Ishikawa (cell line): ENCODE data around the gene GABRB3.

ENCODE experiments used
- CEBPB ChIP-seq: IDR thresholded peaks from 2 replicates; pipeline ENCODE4 v1.6.1; 2012
- EP300 ChIP-seq: IDR thresholded peaks from 2 replicates; pipeline ENCODE4 v1.6.1; 2012; ENCODE audit warnings: borderline replicate concordance
- MAX ChIP-seq: IDR thresholded peaks from 2 replicates; pipeline ENCODE4 v1.6.1; 2012
- NFIC ChIP-seq: IDR thresholded peaks from 2 replicates; pipeline ENCODE4 v1.6.1; 2012
- RAD21 ChIP-seq: IDR thresholded peaks from 2 replicates; pipeline ENCODE4 v1.6.1; 2012; ENCODE audit warnings: low read depth
- TAF1 ChIP-seq: IDR thresholded peaks from 2 replicates; pipeline ENCODE4 v1.6.1; 2012; ENCODE audit warnings: low read depth, mild to moderate bottlenecking
- TEAD4 ChIP-seq: IDR thresholded peaks from 2 replicates; pipeline ENCODE4 v1.6.1; 2012
- YY1 ChIP-seq: IDR thresholded peaks from 2 replicates; pipeline ENCODE4 v1.6.1; 2012; ENCODE audit warnings: low read depth
- ZBTB7A ChIP-seq: IDR thresholded peaks from 2 replicates; pipeline ENCODE4 v1.6.1; 2012; ENCODE audit warnings: low read depth
- TF ChIP-seq, protein P1 (sequence below): IDR thresholded peaks from 2 replicates; pipeline ENCODE4 v1.6.1; 2012; ENCODE audit warnings: low read depth, mild to moderate bottlenecking
- TF ChIP-seq, protein P2 (sequence below): IDR thresholded peaks from 2 replicates; pipeline ENCODE4 v1.6.1; 2012

GRCh38 chr15:26673445-26673844 is 99.4 kb downstream of the GABRB3 start:
- TF ChIP-seq, protein P1, sequence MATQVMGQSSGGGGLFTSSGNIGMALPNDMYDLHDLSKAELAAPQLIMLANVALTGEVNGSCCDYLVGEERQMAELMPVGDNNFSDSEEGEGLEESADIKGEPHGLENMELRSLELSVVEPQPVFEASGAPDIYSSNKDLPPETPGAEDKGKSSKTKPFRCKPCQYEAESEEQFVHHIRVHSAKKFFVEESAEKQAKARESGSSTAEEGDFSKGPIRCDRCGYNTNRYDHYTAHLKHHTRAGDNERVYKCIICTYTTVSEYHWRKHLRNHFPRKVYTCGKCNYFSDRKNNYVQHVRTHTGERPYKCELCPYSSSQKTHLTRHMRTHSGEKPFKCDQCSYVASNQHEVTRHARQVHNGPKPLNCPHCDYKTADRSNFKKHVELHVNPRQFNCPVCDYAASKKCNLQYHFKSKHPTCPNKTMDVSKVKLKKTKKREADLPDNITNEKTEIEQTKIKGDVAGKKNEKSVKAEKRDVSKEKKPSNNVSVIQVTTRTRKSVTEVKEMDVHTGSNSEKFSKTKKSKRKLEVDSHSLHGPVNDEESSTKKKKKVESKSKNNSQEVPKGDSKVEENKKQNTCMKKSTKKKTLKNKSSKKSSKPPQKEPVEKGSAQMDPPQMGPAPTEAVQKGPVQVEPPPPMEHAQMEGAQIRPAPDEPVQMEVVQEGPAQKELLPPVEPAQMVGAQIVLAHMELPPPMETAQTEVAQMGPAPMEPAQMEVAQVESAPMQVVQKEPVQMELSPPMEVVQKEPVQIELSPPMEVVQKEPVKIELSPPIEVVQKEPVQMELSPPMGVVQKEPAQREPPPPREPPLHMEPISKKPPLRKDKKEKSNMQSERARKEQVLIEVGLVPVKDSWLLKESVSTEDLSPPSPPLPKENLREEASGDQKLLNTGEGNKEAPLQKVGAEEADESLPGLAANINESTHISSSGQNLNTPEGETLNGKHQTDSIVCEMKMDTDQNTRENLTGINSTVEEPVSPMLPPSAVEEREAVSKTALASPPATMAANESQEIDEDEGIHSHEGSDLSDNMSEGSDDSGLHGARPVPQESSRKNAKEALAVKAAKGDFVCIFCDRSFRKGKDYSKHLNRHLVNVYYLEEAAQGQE, result no peak
- TF ChIP-seq YY1, result no peak
- no peak for TF ChIP-seq CEBPB
- TF ChIP-seq, protein P2, sequence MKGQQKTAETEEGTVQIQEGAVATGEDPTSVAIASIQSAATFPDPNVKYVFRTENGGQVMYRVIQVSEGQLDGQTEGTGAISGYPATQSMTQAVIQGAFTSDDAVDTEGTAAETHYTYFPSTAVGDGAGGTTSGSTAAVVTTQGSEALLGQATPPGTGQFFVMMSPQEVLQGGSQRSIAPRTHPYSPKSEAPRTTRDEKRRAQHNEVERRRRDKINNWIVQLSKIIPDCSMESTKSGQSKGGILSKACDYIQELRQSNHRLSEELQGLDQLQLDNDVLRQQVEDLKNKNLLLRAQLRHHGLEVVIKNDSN, result no peak
- TF ChIP-seq RAD21, result no peak
- no peak for TF ChIP-seq MAX
- TF ChIP-seq EP300, result no peak
- no peak for TF ChIP-seq TEAD4
- TF ChIP-seq NFIC, result no peak
- TF ChIP-seq TAF1, result no peak
- TF ChIP-seq ZBTB7A, result no peak
